PFSK-1 (cell line): ENCODE results near the gene KRT31.

ENCODE experiments used
- POLR2AphosphoS5 ChIP-seq: IDR thresholded peaks from 2 replicates; pipeline ENCODE4 v1.6.1; 2012; ENCODE audit warnings: low read depth, mild to moderate bottlenecking, control low read depth, low read length, moderate library complexity
- REST ChIP-seq, 2 experiments: IDR thresholded peaks; 2 replicates each; pipeline versions ENCODE4 v1.6.1 to v1.8.0; 2011 to 2012; ENCODE audit warnings: low read depth in 2 of 2, low read length in 2 of 2, control low read depth in 1 of 2, inconsistent platforms in 1 of 2, mild to moderate bottlenecking in 1 of 2, moderate library complexity in 1 of 2; ENCODE audit not compliant: insufficient read depth in 1 of 2
- TAF1 ChIP-seq: IDR thresholded peaks from 2 replicates; pipeline ENCODE4 v1.6.1; 2012; ENCODE audit warnings: low read length, control low read depth, borderline replicate concordance; ENCODE audit not compliant: insufficient read depth

GRCh38 chr17:41411072-41411840 is 13.8 kb upstream of the KRT31 start:
- no peak for TF ChIP-seq POLR2AphosphoS5
- TF ChIP-seq REST (IDR thresholded peaks at IDR 0.05; ENCODE audit: insufficient read depth in 1 of 2, low read depth in 2 of 2, low read length in 2 of 2): no peak
- no peak for TF ChIP-seq TAF1
